Thyroid gland (tissue), 4 donors: Measurements from ENCODE around the gene MAP3K13.

Source experiments
- POLR2A ChIP-seq, 2 donors: fragments of 450-650 bp; IDR thresholded peaks; one replicate each; pipeline ENCODE4 v1.6.1; 2017; ENCODE audit warnings: antibody characterized with exemption in 2 of 2, mild to moderate bottlenecking in 2 of 2, moderate library complexity in 1 of 2
- TF ChIP-seq, protein P1 (sequence below), 6 experiments: fragments of 200-600 bp in 3 of 6; fragments of 450-650 bp in 3 of 6; sonication (generic) in 3 of 6; IDR thresholded peaks; one replicate each; pipeline ENCODE4 v1.5.1; 2016 to 2019; ENCODE audit warnings: antibody characterized with exemption in 6 of 6, mild to moderate bottlenecking in 2 of 6, inconsistent platforms in 1 of 6, moderate library complexity in 1 of 6

DNA sequence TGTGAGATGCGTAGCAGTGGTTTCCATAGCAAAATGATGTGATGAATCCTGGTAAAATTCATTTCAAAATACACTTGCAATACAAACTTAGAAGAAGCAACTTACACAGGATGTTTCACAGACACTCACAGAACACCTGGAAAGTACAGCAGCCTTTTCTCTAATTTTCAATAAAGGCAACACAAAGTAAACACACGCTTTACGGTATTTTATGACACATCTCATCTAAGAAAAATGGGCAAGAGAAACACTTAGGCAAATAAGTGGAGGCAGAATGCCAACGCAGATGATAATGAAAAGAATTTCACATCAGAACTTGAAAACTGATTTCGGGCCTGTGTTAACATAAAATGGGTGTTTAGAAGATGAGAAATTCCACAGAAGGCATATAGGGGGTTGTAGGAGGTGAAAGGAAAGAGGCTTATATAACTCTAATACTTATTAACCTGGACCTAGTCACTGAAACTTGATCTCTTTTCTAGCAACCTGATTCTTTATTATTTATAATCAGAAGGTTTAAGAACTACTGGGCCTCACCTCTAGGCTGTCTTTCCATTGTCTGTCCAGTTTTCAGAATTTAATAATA lies 25.6 kb upstream of the MAP3K13 start:
- TF ChIP-seq, protein P1, sequence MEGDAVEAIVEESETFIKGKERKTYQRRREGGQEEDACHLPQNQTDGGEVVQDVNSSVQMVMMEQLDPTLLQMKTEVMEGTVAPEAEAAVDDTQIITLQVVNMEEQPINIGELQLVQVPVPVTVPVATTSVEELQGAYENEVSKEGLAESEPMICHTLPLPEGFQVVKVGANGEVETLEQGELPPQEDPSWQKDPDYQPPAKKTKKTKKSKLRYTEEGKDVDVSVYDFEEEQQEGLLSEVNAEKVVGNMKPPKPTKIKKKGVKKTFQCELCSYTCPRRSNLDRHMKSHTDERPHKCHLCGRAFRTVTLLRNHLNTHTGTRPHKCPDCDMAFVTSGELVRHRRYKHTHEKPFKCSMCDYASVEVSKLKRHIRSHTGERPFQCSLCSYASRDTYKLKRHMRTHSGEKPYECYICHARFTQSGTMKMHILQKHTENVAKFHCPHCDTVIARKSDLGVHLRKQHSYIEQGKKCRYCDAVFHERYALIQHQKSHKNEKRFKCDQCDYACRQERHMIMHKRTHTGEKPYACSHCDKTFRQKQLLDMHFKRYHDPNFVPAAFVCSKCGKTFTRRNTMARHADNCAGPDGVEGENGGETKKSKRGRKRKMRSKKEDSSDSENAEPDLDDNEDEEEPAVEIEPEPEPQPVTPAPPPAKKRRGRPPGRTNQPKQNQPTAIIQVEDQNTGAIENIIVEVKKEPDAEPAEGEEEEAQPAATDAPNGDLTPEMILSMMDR (IDR thresholded peaks at IDR 0.05) = no peak
- no peak for TF ChIP-seq POLR2A (IDR thresholded peaks at IDR 0.05)
